PC-9 (cell line): ENCODE results near the gene EYS. TPM values are rescaled to one million over a fixed set of nuclear protein-coding genes. Genes with fewer than 3 reads are reported as not detected.

Experiments used
- BruUV-seq: library from RNA; stranded (reverse); fragments of 400-500 nt; replicated peaks from 2 replicates; lab custom pipeline; 2021; lab: Mats Ljungman, UMichigan
- CTCF ChIA-PET: fragments of 300-600 bp; sonication (Branson Sonifier 250); formaldehyde crosslinking; loops from one replicate; lab custom pipeline; 2022; ENCODE audit warnings: antibody characterized with exemption; lab: Charles Lee
- POLR2A ChIA-PET: fragments of 300-600 bp; sonication (Branson Sonifier 250); formaldehyde crosslinking; loops from one replicate; lab custom pipeline; 2022; ENCODE audit warnings: antibody characterized with exemption; ENCODE audit not compliant: unreplicated experiment; lab: Charles Lee
- DNase-seq, 2 experiments: peaks; one replicate each; pipeline versions ENCODE4 v3.0.0 to v3.0.0-alpha.2; 2015 to 2022; ENCODE audit warnings: mixed read lengths in 1 of 2
- H2AFZ ChIP-seq: fragments of 200-600 bp; sonication (generic); 2 replicates; pipeline ENCODE4 v1.8.1; 2017; ENCODE audit warnings: antibody characterized with exemption
- H3F3A ChIP-seq: fragments of 200-600 bp; sonication (generic); 2 replicates; pipeline ENCODE4 v1.8.1; 2017; ENCODE audit warnings: antibody characterized with exemption, mild to moderate bottlenecking, low read depth; ENCODE audit not compliant: insufficient read depth
- H3K27ac ChIP-seq: fragments of 200-600 bp; sonication (generic); 2 replicates; pipeline ENCODE4 v1.6.1; 2016; ENCODE audit warnings: mixed run types
- H3K27me3 ChIP-seq: fragments of 200-600 bp; sonication (generic); 2 replicates; pipeline ENCODE4 v1.6.1; 2016; ENCODE audit warnings: low read depth, mixed run types; ENCODE audit not compliant: insufficient read depth
- H3K36me3 ChIP-seq: fragments of 200-600 bp; sonication (generic); 2 replicates; pipeline ENCODE4 v1.6.1; 2016; ENCODE audit warnings: low read depth, mixed run types
- H3K4me1 ChIP-seq: fragments of 200-600 bp; sonication (generic); replicated peaks from 2 replicates; pipeline ENCODE4 v1.6.1; 2016; ENCODE audit warnings: mixed run types; ENCODE audit not compliant: insufficient read depth
- H3K4me2 ChIP-seq: fragments of 200-600 bp; sonication (generic); 2 replicates; pipeline ENCODE4 v1.6.1; 2017; ENCODE audit warnings: mixed run types
- H3K4me3 ChIP-seq: fragments of 200-600 bp; sonication (generic); 2 replicates; pipeline ENCODE4 v1.6.1; 2016; ENCODE audit warnings: mixed run types
- H3K79me2 ChIP-seq: fragments of 200-600 bp; sonication (generic); 2 replicates; pipeline ENCODE4 v1.6.1; 2017; ENCODE audit warnings: low read depth, mixed run types
- H3K9me2 ChIP-seq: fragments of 200-600 bp; sonication (generic); 2 replicates; pipeline ENCODE4 v1.8.1; 2017; ENCODE audit warnings: mild to moderate bottlenecking; ENCODE audit not compliant: insufficient read depth
- H3K9me3 ChIP-seq: fragments of 200-600 bp; sonication (generic); 2 replicates; pipeline ENCODE4 v1.8.1; 2016; ENCODE audit warnings: low read depth; ENCODE audit not compliant: insufficient read depth
- H4K20me1 ChIP-seq: fragments of 200-600 bp; sonication (generic); 2 replicates; pipeline ENCODE4 v1.8.1; 2017; ENCODE audit not compliant: insufficient read depth
- EZH2 ChIP-seq: fragments of 200-600 bp; sonication (generic); IDR thresholded peaks from 2 replicates; pipeline ENCODE4 v1.8.0; 2017; ENCODE audit warnings: antibody characterized with exemption, low read depth
- intact Hi-C: fragments of 100-400 bp; cut with micrococcal nuclease; formaldehyde crosslinking; loops from one replicate; pipeline ENCODE4 v1.10.0; 2022; ENCODE audit not compliant: unreplicated experiment
- total RNA-seq: library from RNA; stranded (reverse); gene quantifications from 2 replicates; pipeline ENCODE4 v1.2.3, GENCODE V29; 2021
- TF ChIP-seq, protein P1 (sequence below): fragments of 200-600 bp; sonication (generic); conservative IDR thresholded peaks from 2 replicates; pipeline ENCODE4 v1.6.1; 2017; ENCODE audit warnings: mixed run types, antibody characterized with exemption, mild to moderate bottlenecking, moderate library complexity

Gene EYS
- total RNA-seq, 1 experiment from 2014 or later, result not detected

DNA sequence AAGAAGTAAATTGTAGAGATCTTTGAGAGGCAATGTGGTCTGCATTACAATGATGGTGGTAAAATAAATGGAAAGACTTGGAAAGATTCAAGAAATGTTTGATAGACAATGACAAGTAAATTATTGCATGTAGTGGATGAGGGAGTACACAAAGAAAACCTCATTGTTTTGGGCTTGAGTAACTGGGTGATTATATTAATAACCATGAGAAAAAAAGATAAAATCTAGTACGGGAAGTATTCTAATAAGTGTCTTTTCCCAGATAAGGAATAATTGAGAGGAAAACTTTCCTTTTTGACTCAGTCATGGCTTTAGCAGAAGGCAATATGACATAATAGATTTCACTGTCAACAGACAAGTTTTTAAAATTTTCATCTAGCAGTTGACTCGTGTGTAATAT is 993.0 kb downstream of the EYS start:
- H3K9me2 ChIP-seq, result no peaks in the 10 kb centered on the region
- H3K9me3 ChIP-seq, result no peaks in the 10 kb centered on the region
- no peaks in the 10 kb centered on the region for H3K4me1 ChIP-seq
- intact Hi-C loops, result no loop called here
- no peak overlapping the region for H3K27ac ChIP-seq
- H4K20me1 ChIP-seq, result no peaks in the 10 kb centered on the region
- no peak for TF ChIP-seq EZH2
- TF ChIP-seq, protein P1, sequence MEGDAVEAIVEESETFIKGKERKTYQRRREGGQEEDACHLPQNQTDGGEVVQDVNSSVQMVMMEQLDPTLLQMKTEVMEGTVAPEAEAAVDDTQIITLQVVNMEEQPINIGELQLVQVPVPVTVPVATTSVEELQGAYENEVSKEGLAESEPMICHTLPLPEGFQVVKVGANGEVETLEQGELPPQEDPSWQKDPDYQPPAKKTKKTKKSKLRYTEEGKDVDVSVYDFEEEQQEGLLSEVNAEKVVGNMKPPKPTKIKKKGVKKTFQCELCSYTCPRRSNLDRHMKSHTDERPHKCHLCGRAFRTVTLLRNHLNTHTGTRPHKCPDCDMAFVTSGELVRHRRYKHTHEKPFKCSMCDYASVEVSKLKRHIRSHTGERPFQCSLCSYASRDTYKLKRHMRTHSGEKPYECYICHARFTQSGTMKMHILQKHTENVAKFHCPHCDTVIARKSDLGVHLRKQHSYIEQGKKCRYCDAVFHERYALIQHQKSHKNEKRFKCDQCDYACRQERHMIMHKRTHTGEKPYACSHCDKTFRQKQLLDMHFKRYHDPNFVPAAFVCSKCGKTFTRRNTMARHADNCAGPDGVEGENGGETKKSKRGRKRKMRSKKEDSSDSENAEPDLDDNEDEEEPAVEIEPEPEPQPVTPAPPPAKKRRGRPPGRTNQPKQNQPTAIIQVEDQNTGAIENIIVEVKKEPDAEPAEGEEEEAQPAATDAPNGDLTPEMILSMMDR, result no peak
- DNase-seq, result no peak
- no peak overlapping the region for H2AFZ ChIP-seq
- no TSS peak for BruUV-seq
- no peak overlapping the region for H3K4me2 ChIP-seq
- ChIA-PET CTCF (no interaction called here), POLR2A (no interaction called here)
- no peaks in the 10 kb centered on the region for H3K79me2 ChIP-seq
- no peaks in the 10 kb centered on the region for H3K36me3 ChIP-seq
- no peak overlapping the region for H3K4me3 ChIP-seq
- no peaks in the 10 kb centered on the region for H3F3A ChIP-seq
- H3K27me3 ChIP-seq, result no peaks in the 10 kb centered on the region

- CTCF ChIA-PET, result no interaction called here
Observed at GRCh38 chr6:64713175-64713574, 993.9 kb downstream of the EYS start.

GRCh38 chr6:64712606-64713005 is 994.4 kb downstream of the EYS start:
- Histone ChIP-seq H2AFZ (no peak overlapping the region), H4K20me1 (no peaks in the 10 kb centered on the region), H3K4me3 (no peak overlapping the region), H3K79me2 (no peaks in the 10 kb centered on the region), H3F3A (no peaks in the 10 kb centered on the region), H3K9me3 (no peaks in the 10 kb centered on the region), H3K4me1 (no peaks in the 10 kb centered on the region), H3K27ac (no peak overlapping the region), H3K4me2 (no peak overlapping the region), H3K36me3 (no peaks in the 10 kb centered on the region), H3K27me3 (no peaks in the 10 kb centered on the region), H3K9me2 (no peaks in the 10 kb centered on the region)
- intact Hi-C loops, result no loop called here
- TF ChIP-seq, protein P1, result no peak
- TF ChIP-seq EZH2, result no peak
- no TSS peak for BruUV-seq
- CTCF ChIA-PET, result no interaction called here
- POLR2A ChIA-PET, result no interaction called here
- DNase-seq, result no peak

More at GRCh38 chr6:64713175-64713574, 993.9 kb downstream of the EYS start:
- Histone ChIP-seq H3K79me2 (no peaks in the 10 kb centered on the region), H2AFZ (no peak overlapping the region), H4K20me1 (no peaks in the 10 kb centered on the region), H3K9me2 (no peaks in the 10 kb centered on the region), H3K4me2 (no peak overlapping the region), H3K27ac (no peak overlapping the region), H3K27me3 (no peaks in the 10 kb centered on the region), H3K4me1 (no peaks in the 10 kb centered on the region), H3K4me3 (no peak overlapping the region), H3K9me3 (no peaks in the 10 kb centered on the region), H3F3A (no peaks in the 10 kb centered on the region), H3K36me3 (no peaks in the 10 kb centered on the region)
- no peak for DNase-seq
- intact Hi-C loops, result no loop called here
- POLR2A ChIA-PET, result no interaction called here
- no TSS peak for BruUV-seq
- TF ChIP-seq, protein P1, result no peak
- TF ChIP-seq EZH2, result no peak
